Urinary bladder (tissue), 4 donors: Measurements from ENCODE around the gene RPL10A. TPM values are rescaled to one million over a fixed set of nuclear protein-coding genes. Genes with fewer than 3 reads are reported as not detected.

Experiments
- DNase-seq: peaks from one replicate; pipeline ENCODE4 v3.0.0-alpha.2; 2015; ENCODE audit errors: extremely low spot score
- H3K27ac ChIP-seq: one replicate; pipeline ENCODE4 v1.5.1; 2013; ENCODE audit warnings: low read depth, mild to moderate bottlenecking, moderate library complexity
- H3K36me3 ChIP-seq: one replicate; pipeline ENCODE4 v1.6.1; 2013; ENCODE audit warnings: mild to moderate bottlenecking, moderate library complexity; ENCODE audit not compliant: insufficient read depth
- H3K4me1 ChIP-seq: one replicate; pipeline ENCODE4 v1.6.1; 2013; ENCODE audit warnings: mild to moderate bottlenecking, moderate library complexity; ENCODE audit not compliant: insufficient read depth
- H3K4me3 ChIP-seq: one replicate; pipeline ENCODE4 v1.5.1; 2013; ENCODE audit warnings: low read depth, low read length
- WGBS: extraction: QIAGEN DNeasy Blood & Tissue Kit; methylation state at CpG from one replicate; pipeline ENCODE4 v1.1.7; 2013; 5-methylcytosine and 5-hydroxymethylcytosine counted together
- polyA plus RNA-seq: library from polyadenylated mRNA; stranded (reverse); fragments of 200-250 nt; gene quantifications from one replicate; pipeline ENCODE4 v1.2.3, GENCODE V29; 2013
- total RNA-seq: library from RNA; depleted of rRNA; stranded (reverse); fragments of >200 nt; gene quantifications from one replicate; pipeline ENCODE4 v1.2.3, GENCODE V29; 2014
- donor health status: healthy with polysubstance abuse.
- donor health status: healthy.

RPL10A gene
- total and polyA plus RNA-seq, 2 donors = 2,015 to 2,572 TPM

DNA sequence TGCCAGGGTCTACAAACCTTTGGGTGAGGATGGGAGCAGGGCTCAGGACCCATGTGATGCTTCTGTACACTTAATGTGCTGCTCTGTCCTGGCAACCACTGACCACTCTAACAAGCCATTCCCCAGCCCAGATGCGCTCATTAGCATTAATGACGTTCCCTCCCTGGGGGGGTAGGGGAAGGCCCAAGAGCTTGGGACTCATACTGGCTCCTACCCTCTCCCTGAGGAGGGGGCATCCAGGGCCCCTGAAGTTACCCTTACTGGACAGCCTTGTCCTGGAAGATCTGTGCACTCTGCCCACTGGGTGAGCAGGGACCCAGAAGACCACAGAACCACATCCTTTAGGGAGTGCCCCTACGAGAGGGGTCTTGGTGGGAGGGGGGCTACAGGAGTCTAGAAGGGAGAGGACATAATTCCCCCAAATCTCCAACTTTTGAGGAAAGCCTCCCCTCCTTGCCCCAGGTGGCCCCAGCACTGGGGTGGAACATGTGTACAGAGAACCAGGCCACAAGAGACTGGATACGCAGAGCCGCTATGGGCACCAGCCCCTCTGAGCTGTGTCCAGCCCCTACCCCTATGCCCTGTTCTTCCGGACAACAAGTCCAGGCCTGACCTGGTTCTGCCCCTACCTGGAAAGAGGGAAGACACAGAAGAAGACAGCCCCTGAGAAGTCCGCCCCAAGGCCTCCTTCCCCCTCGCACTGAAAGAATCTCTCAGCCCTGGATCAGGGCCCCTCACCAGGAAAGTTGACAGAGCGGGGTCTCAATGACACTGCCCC is 27.2 kb downstream of the RPL10A start:
- peak overlapping the region; percentile 92 for H3K27ac ChIP-seq
- peak overlapping the region; percentile 77 for H3K4me3 ChIP-seq
- DNase-seq = no peak
- H3K4me1 ChIP-seq = no peaks in the 10 kb centered on the region
- 33% methylated on average over 9 of the region's 9 CpGs for WGBS
- no peaks in the 10 kb centered on the region for H3K36me3 ChIP-seq

DNA sequence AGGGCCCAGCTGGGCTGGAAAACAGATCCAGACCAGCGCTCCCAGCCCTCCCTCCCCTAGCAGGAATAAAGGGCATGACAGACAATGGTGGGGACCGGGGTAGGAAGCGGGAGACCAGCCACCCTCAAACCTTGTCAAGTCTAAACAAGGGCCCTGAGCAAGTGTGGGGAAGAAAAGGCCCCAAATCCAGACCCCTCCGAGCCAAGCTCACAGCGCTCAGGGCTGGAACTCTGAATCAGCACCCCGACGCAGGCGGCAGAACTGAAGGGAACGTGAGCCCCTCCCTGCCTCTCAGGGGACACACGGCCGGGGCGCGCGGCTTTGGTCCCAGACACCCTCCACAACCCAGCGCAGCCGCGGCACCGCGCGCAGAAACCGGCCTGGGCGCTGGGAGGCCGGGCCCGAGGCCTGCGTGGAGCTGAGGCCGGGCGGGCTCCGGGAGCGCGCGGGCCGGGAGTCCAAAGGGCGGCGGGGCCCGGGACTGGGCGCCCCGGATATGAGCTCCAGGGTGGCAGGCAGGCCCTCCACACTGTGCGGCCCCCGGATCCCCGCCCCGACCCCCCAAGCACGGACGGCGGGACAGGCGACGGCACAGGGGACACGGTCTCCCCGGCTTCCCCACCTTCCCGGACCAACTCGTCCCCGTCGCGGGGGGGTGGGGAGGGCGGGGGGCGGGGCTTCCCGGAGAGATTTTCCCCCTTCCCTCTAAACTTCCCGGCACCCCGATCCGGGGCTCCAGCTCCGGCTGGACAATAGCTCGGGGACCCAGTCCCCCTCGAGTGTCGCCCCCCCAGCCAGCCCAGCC is 28.0 kb downstream of the RPL10A start:
- Histone ChIP-seq H3K4me3 (peak overlapping the region; percentile 77), H3K27ac (peak overlapping the region; percentile 92), H3K36me3 (no peaks in the 10 kb centered on the region), H3K4me1 (no peaks in the 10 kb centered on the region)
- 7% methylated on average over 63 of the region's 63 CpGs for WGBS
- DNase-seq = no peak

DNA sequence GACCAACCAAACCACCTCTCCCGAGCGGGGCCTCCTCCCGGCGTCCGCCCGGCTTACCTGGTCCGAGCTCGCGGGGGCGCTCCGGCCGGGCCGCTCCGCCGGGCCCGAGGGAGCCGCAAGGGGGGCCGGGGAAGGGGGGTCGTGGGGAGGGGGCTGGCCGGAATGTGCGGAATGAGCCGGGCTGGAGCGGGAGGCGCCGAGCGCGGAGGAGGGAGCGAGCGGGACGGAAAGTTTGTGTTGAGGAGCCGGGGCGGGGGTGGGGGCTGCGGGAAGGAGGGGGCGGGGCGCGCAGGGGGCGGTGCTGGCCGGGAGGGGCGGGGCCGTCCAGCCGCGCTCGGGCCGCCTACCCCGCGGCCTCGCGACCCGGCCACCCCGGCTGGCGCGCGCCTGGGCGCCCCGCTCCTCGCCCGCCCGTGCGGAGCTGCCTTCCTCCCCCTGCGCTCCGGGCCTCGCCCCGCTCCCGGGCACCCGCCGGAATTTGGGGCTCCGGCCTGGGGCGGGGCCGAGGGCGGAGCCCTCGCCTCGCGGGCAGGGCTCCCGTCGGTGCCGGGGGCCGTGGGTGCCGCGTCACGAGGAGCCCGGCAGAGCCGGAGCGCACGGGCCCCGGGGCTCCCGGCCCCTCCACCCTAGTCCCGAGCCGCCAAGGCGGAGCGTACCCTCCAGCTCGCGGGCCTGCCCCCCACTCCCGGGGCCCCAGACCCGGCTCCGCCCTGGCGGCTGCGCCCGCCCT is 28.8 kb downstream of the RPL10A start, which contains the start of gene TEAD3:
TEAD3 (minus strand) TSS at position 239 of the 730 bp plus-strand sequence.
- Histone ChIP-seq H3K36me3 (no peaks in the 10 kb centered on the region), H3K4me3 (peak within 1 kb of the TSS; percentile 77), H3K27ac (peak within 1 kb of the TSS; percentile 98), H3K4me1 (no peaks in the 10 kb centered on the region)
- no peak for DNase-seq
- 2% methylated on average over 84 of the region's 98 CpGs for whole genome bisulfite sequencing

- H3K4me1 ChIP-seq = no peaks in the 10 kb centered on the region
- 2% methylated on average over 77 of the region's 77 CpGs for WGBS
- DNase-seq = no peak
- H3K36me3 ChIP-seq = no peaks in the 10 kb centered on the region
- H3K27ac ChIP-seq = peak overlapping the region; percentile 98
- peak overlapping the region; percentile 77 for H3K4me3 ChIP-seq
These were observed 29.6 kb downstream of the RPL10A start for GRCh38 chr6:35497571-35498421.

DNA sequence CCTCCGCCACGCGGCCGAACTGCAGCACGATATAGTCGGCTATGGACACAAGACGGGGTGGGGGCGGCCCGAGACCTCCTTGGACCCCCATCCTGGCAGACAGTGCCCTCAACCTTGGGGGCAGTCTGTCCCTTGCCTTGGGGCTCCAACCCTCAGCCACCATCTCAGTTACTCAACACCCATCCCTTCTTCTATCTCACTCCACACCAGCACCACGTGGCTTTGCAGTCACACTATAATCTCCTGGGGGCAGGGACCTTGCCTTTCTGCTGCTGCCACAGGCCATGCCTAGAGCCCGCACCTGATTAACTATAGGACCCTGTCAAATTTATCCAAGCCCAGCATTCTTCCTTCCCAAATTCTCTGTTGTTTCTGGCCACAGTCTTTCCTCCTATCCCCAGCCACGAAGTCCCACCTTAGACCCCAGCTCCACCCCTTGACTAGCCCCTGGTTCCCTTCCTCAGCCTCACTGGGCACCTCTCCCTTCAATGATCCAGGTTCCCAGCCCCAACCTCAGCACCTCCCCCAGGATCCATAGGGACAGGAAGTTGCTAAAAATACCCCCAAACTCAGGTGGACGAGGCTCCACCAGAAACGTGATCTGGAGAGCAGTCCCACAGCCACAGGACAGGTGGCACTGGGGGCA is 30.3 kb downstream of the RPL10A start:
- DNase-seq = no peak
- H3K27ac ChIP-seq = peak overlapping the region; percentile 98
- whole genome bisulfite sequencing = 31% methylated on average over 14 of the region's 14 CpGs
- H3K36me3 ChIP-seq = no peaks in the 10 kb centered on the region
- no peaks in the 10 kb centered on the region for H3K4me1 ChIP-seq
- peak overlapping the region; percentile 77 for H3K4me3 ChIP-seq

GRCh38 chr6:35499372-35499771 is 31.2 kb downstream of the RPL10A start:
- no peak overlapping the region for H3K27ac ChIP-seq
- 75% methylated on average over 4 of the region's 4 CpGs for WGBS

GRCh38 chr6:35500782-35501181 is 32.6 kb downstream of the RPL10A start:
- no peaks in the 10 kb centered on the region for H3K4me1 ChIP-seq
- H3K27ac ChIP-seq = no peak overlapping the region
- H3K4me3 ChIP-seq = no peak overlapping the region
- H3K36me3 ChIP-seq = no peaks in the 10 kb centered on the region
- no peak for DNase-seq
- WGBS = 59% methylated on average over 6 of the region's 6 CpGs

More at GRCh38 chr6:35499372-35499771, 31.2 kb downstream of the RPL10A start:
- Histone ChIP-seq H3K36me3 (no peaks in the 10 kb centered on the region), H3K4me1 (no peaks in the 10 kb centered on the region), H3K4me3 (no peak overlapping the region)
- DNase-seq = no peak

DNA sequence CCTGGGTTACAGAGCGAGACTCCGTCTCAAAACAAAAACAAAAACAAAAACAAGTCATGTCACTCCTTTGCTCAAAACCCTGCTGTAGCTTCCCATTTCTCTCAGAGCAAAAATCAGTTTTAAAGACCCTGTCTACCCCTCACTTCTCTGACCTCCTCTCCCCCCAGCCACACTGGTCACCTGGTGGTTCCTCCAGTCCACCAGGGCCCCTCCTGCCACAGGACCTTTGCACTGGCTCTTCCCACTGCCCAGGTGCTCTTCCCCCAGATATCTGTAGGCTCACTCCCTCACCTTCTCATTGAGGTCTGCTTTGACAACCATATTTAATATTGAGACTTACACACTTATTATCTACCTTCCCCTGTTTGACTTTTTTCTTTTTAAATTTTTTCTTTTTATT is 33.6 kb downstream of the RPL10A start:
- H3K4me3 ChIP-seq = no peak overlapping the region
- no peaks in the 10 kb centered on the region for H3K36me3 ChIP-seq
- WGBS = 97% methylated on average over 2 of the region's 2 CpGs
- DNase-seq = no peak
- no peaks in the 10 kb centered on the region for H3K4me1 ChIP-seq
- H3K27ac ChIP-seq = no peak overlapping the region

DNA sequence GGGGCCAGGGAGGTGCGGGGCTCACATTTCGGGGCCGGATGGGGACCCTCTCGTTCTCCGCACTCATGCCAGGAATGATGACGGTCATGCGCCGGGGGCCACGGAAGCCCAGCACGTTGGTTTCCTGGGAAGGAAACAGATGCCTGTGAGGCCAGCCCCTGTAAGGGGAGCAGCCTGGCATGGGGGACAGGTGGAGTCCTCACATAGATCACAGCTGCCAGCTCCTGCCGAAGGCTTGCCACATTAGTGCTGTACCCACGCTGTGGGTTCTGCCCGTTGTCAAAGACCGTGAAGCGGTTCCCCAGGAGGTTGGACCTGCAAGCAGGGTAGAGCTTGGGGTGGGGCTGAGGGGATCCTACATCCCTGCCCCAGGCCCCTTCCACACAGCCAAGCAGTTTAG is 35.3 kb downstream of the RPL10A start:
- no peak overlapping the region for H3K4me3 ChIP-seq
- 73% methylated on average over 15 of the region's 15 CpGs for WGBS
- DNase-seq = no peak

GRCh38 chr6:35505999-35506412 is 37.8 kb downstream of the RPL10A start:
- Histone ChIP-seq H3K4me1 (no peaks in the 10 kb centered on the region), H3K27ac (no peak overlapping the region), H3K36me3 (no peaks in the 10 kb centered on the region), H3K4me3 (no peak overlapping the region)
- 45% methylated on average over 21 of the region's 21 CpGs for WGBS
- no peak for DNase-seq

More for the DNA sequence above, 35.3 kb downstream of the RPL10A start:
- Histone ChIP-seq H3K27ac (no peak overlapping the region), H3K36me3 (no peaks in the 10 kb centered on the region), H3K4me1 (no peaks in the 10 kb centered on the region)

GRCh38 chr6:35506536-35506935 is 38.3 kb downstream of the RPL10A start:
- no peak overlapping the region for H3K27ac ChIP-seq

GRCh38 chr6:35507221-35507620 is 39.0 kb downstream of the RPL10A start:
- no peak overlapping the region for H3K4me3 ChIP-seq
- no peak overlapping the region for H3K27ac ChIP-seq
- no peaks in the 10 kb centered on the region for H3K4me1 ChIP-seq
- H3K36me3 ChIP-seq = no peaks in the 10 kb centered on the region
- 96% methylated on average over 2 of the region's 2 CpGs for WGBS
- DNase-seq = no peak

More at GRCh38 chr6:35506536-35506935, 38.3 kb downstream of the RPL10A start:
- Histone ChIP-seq H3K4me3 (no peak overlapping the region), H3K36me3 (no peaks in the 10 kb centered on the region), H3K4me1 (no peaks in the 10 kb centered on the region)
- WGBS = 93% methylated on average over 3 of the region's 3 CpGs
- no peak for DNase-seq
